Left ventricle myocardium inferior (tissue), 1 donor: ENCODE measurements around the gene ZBTB46. TPM values are rescaled to one million over a fixed set of nuclear protein-coding genes. Genes with fewer than 3 reads are reported as not detected.
"Not testable (repeated sequence)": the region's sequence is repeated elsewhere in the genome, so short reads cannot be mapped to it uniquely, and the experiment has no call there.

Source experiments
- DNase-seq: peaks from one replicate; pipeline ENCODE4 v3.0.0-alpha.2; 2020
- H3K27ac ChIP-seq: fragments of 200-600 bp; replicated peaks from 2 replicates; pipeline ENCODE4 v1.8.0; 2021
- H3K27me3 ChIP-seq: fragments of 200-600 bp; 2 replicates; pipeline ENCODE4 v1.8.0; 2021; ENCODE audit warnings: low read depth
- H3K36me3 ChIP-seq: fragments of 200-600 bp; 2 replicates; pipeline ENCODE4 v1.8.0; 2021
- H3K4me1 ChIP-seq: fragments of 200-600 bp; 2 replicates; pipeline ENCODE4 v1.8.0; 2021
- H3K4me3 ChIP-seq: fragments of 200-600 bp; 2 replicates; pipeline ENCODE4 v1.8.0; 2021; ENCODE audit warnings: mild to moderate bottlenecking, moderate library complexity
- H3K9me3 ChIP-seq: fragments of 200-600 bp; replicated peaks from 2 replicates; pipeline ENCODE4 v1.8.0; 2021
- CTCF ChIP-seq: fragments of 200-600 bp; IDR thresholded peaks from 2 replicates; pipeline ENCODE4 v1.8.0; 2021; ENCODE audit warnings: antibody characterized with exemption, mild to moderate bottlenecking, borderline replicate concordance
- intact Hi-C: fragments of 100-400 bp; cut with micrococcal nuclease; formaldehyde crosslinking; loops from one replicate; pipeline ENCODE4 v1.11.0; 2022
- total RNA-seq: library from RNA; stranded (reverse); fragmentation: NEBNext Ultra II Directional; extraction: Animal tissue kit (Norgen Biotek cat#: 25700); gene quantifications from one replicate; pipeline ENCODE4 v1.2.1, GENCODE V29; 2021
- donor health status: DM: no; HTN: yes; CAD: no; lungs with severe emphysema.

Gene ZBTB46
- total RNA-seq, 1 donor from 2014 or later: 13.6 TPM

- no peaks in the 10 kb centered on the region for H3K9me3 ChIP-seq
- no peak overlapping the region for H3K4me3 ChIP-seq
- peaks cover 50% of the 10 kb centered on the region for H3K4me1 ChIP-seq
- no peak overlapping the region for H3K27ac ChIP-seq
- DNase-seq: no peak
- peaks cover 9% of the 10 kb centered on the region for H3K36me3 ChIP-seq
- no peaks in the 10 kb centered on the region for H3K27me3 ChIP-seq
- TF ChIP-seq CTCF: no peak
- intact Hi-C loops: no loop called here
Observed at GRCh38 chr20:63807654-63808053, 23.4 kb downstream of the ZBTB46 start.

- no peaks in the 10 kb centered on the region for H3K9me3 ChIP-seq
- DNase-seq: no peak
- no peak overlapping the region for H3K4me3 ChIP-seq
- peaks cover 18% of the 10 kb centered on the region for H3K36me3 ChIP-seq
- peaks cover 26% of the 10 kb centered on the region for H3K4me1 ChIP-seq
- intact Hi-C loops: no loop called here
- no peaks in the 10 kb centered on the region for H3K27me3 ChIP-seq
- TF ChIP-seq CTCF: no peak
- no peak overlapping the region for H3K27ac ChIP-seq
Observed at GRCh38 chr20:63804308-63804636, 26.8 kb downstream of the ZBTB46 start.

GRCh38 chr20:63802469-63803240 lies 28.4 kb downstream of the ZBTB46 start:
- H3K9me3 ChIP-seq: no peaks in the 10 kb centered on the region
- TF ChIP-seq CTCF: no peak
- intact Hi-C loops: no loop called here
- no peaks in the 10 kb centered on the region for H3K27me3 ChIP-seq
- H3K4me1 ChIP-seq: peaks cover 16% of the 10 kb centered on the region
- no peak for DNase-seq
- H3K4me3 ChIP-seq: no peak overlapping the region
- no peak overlapping the region for H3K27ac ChIP-seq
- peaks cover 18% of the 10 kb centered on the region for H3K36me3 ChIP-seq

GRCh38 chr20:63801174-63801573 lies 29.9 kb downstream of the ZBTB46 start:
- H3K4me3 ChIP-seq, intact Hi-C loops, H3K27me3 ChIP-seq, DNase-seq, H3K9me3 ChIP-seq, H3K27ac ChIP-seq: not testable (repeated sequence)
- peaks cover 14% of the 10 kb centered on the region for H3K36me3 ChIP-seq
- H3K4me1 ChIP-seq: peaks cover 16% of the 10 kb centered on the region

- intact Hi-C loops, H3K9me3 ChIP-seq, H3K27ac ChIP-seq, H3K4me3 ChIP-seq, H3K27me3 ChIP-seq, DNase-seq: not testable (repeated sequence)
- Histone ChIP-seq H3K4me1 (peaks cover 19% of the 10 kb centered on the region), H3K36me3 (peaks cover 14% of the 10 kb centered on the region)
Observed at GRCh38 chr20:63800411-63800810, 30.7 kb downstream of the ZBTB46 start.

- peaks cover 14% of the 10 kb centered on the region for H3K36me3 ChIP-seq
- intact Hi-C loops, H3K9me3 ChIP-seq, H3K27ac ChIP-seq, H3K27me3 ChIP-seq, DNase-seq, H3K4me3 ChIP-seq: not testable (repeated sequence)
- peaks cover 13% of the 10 kb centered on the region for H3K4me1 ChIP-seq
Observed at GRCh38 chr20:63799127-63799526, 31.9 kb downstream of the ZBTB46 start.

GRCh38 chr20:63797175-63797574 lies 33.9 kb downstream of the ZBTB46 start:
- H3K27ac ChIP-seq, H3K36me3 ChIP-seq, H3K9me3 ChIP-seq, H3K4me3 ChIP-seq, H3K27me3 ChIP-seq, DNase-seq, intact Hi-C loops: not testable (repeated sequence)
- peaks cover 16% of the 10 kb centered on the region for H3K4me1 ChIP-seq
